Coronary artery (tissue), 2 donors: ENCODE data around the gene RPL13A.
A peak's percentile ranks its signal among the peaks of the same experiment; 100 is the strongest.

Source experiments
- DNase-seq: peaks from one replicate; pipeline ENCODE4 v3.0.0-alpha.2; 2017; ENCODE audit warnings: low spot score
- H3K27ac ChIP-seq, 2 donors: fragments of 200-600 bp; sonication (generic); one replicate each; pipeline ENCODE4 v1.5.1; 2016 to 2019
- H3K4me3 ChIP-seq: fragments of 200-600 bp; sonication (generic); 2 replicates; pipeline ENCODE4 v1.5.1; 2016; ENCODE audit warnings: mild to moderate bottlenecking, moderate library complexity
- TF ChIP-seq, protein P1 (sequence below): fragments of 200-600 bp; sonication (generic); IDR thresholded peaks from one replicate; pipeline ENCODE4 v1.5.1; 2019; ENCODE audit warnings: antibody characterized with exemption

The RPL13A gene

DNA sequence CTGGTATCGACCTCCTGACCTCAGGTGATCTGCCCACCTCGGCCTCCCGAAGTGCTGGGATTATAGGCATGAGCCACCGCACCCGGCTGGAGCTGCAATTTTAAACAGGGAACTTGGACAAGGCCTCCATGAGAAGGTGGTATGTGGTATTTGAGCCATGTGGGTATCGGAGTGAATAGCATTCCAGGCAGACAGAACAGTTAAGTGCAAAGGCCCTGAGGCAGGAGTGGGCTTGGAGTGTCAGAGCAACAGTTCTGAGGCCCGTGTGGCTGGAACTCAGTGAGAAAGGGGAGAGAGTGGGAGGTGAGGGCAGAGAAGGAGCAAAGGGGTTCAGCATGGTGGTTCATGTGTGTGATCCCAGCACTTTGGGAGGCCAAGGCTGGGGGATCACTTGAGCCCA lies 43.3 kb downstream of the RPL13A start:
- TF ChIP-seq, protein P1, sequence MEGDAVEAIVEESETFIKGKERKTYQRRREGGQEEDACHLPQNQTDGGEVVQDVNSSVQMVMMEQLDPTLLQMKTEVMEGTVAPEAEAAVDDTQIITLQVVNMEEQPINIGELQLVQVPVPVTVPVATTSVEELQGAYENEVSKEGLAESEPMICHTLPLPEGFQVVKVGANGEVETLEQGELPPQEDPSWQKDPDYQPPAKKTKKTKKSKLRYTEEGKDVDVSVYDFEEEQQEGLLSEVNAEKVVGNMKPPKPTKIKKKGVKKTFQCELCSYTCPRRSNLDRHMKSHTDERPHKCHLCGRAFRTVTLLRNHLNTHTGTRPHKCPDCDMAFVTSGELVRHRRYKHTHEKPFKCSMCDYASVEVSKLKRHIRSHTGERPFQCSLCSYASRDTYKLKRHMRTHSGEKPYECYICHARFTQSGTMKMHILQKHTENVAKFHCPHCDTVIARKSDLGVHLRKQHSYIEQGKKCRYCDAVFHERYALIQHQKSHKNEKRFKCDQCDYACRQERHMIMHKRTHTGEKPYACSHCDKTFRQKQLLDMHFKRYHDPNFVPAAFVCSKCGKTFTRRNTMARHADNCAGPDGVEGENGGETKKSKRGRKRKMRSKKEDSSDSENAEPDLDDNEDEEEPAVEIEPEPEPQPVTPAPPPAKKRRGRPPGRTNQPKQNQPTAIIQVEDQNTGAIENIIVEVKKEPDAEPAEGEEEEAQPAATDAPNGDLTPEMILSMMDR, result no peak
- Histone ChIP-seq H3K27ac (no peak overlapping the region), H3K4me3 (no peak overlapping the region)
- DNase-seq, result no peak

DNA sequence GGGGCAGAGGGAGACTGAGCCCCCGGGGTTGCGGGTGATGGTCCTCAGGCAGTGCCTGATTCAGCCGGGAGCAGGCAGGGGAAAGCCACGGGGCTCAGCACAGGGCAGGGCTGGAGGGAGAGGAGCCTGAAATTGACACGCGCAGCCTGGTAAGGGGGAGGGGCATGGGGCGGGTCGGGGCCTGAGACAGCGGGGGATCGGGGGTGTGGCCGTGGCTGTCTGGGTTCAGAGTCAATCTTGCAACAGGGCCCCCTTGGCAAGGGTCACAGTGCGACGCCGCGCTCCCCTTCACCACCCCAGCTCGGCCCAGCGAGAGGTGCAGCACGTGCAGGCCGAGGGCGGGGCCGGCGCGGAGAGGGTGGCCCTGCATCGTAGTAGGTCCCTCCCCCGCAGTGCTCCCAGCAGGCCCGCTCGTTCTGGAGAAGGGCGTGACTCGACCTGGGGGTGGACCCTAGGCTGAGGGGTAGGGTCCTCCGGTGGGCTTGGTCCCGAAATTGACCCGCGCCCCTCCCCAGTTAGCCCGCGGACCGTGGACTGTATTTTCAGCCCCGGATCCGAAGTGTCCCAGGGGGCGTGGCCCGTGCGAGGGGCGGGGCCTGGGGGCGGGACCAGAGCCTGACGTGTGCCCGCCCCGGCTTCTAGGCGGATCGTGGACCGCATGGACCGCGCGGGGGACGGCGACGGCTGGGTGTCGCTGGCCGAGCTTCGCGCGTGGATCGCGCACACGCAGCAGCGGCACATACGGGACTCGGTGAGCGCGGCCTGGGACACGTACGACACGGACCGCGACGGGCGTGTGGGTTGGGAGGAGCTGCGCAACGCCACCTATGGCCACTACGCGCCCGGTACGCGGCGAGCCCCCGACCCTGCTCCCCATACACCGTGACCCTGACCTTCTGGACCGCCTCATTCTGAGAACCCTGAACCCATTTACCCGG lies 46.4 kb downstream of the RPL13A start:
- H3K27ac ChIP-seq, result peak overlapping the region; percentile 3 to 12
- TF ChIP-seq, protein P1, result no peak
- DNase-seq, result no peak
- H3K4me3 ChIP-seq, result peak overlapping the region; percentile 74

DNA sequence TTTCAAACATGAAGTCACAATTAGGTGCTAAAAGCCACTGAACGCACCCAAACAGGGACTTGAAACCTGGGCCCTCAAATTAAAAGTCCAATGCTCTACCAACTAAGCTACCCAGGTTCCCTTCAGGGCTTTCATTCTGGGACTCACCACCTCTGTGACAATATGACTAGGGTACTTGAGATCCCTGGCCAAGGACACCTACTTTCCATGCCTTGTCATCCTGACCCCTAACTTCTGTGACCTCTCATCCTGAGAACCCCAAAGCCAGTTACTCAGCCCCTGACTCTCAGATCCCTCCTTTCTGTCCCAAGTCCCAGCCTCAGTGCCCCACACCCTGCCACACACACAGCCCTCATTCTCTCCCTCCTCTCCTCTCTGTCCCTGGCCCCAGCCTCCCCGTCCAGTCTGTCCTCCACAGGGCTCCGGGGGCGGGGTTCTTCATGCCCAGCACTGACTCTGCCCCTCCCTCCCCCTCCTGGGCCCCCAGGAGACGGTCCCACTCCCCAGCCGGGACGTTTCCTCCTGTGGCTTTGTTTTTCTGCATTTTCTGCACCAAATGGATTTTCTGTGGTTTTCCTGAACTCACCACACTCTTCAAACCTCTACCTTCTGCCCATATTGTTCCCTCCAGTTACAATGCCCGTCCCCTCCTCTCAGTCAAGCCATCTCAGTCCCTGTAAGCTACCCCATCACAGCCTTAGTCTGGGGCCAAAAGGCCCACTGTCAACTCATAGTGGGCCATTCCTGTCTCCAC lies 47.4 kb downstream of the RPL13A start:
- Histone ChIP-seq H3K27ac (no peak overlapping the region), H3K4me3 (no peak overlapping the region)
- TF ChIP-seq, protein P1, result no peak
- no peak for DNase-seq

DNA sequence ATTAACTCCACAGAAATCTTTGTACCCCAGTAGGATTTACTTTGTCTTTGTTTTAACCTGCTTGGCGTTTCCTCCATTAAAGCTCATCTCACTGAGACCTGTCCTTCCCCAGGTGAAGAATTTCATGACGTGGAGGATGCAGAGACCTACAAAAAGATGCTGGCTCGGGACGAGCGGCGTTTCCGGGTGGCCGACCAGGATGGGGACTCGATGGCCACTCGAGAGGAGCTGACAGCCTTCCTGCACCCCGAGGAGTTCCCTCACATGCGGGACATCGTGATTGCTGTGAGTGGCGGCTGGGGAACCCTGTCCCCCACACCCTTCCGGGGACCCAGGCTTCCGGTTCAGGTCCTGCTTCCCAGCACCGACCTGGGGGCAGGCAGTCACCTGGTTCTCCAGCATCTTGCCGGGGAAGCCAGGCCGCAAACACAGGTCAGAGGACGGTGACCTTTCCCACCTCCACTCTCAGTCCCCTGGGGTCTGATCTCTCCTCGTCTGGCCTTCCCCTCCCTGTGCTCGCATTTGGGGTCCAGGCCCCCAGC lies 49.6 kb downstream of the RPL13A start:
- no peak overlapping the region for H3K4me3 ChIP-seq
- DNase-seq, result no peak
- TF ChIP-seq, protein P1, result no peak
- no peak overlapping the region for H3K27ac ChIP-seq

DNA sequence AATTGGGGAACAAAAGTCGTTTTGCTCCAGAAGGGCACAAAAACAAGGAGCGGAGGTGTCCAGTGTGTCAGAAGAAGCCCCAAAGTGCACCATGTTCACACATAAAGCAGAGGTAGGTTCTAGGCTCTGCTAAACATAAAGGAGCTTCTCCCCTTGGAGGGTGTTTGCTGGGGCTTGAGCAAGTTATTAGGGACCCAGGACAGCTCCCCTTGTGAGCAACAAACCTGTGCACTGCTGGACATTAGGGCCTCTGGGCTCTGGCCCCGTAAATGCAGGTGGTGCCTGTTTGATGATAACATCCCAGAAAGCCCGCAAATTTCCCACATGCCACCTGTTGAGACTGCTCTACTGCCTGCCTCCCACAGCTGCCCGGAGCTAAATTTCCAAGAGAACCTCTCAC lies 51.2 kb downstream of the RPL13A start:
- no peak for DNase-seq
- TF ChIP-seq, protein P1, result no peak
- Histone ChIP-seq H3K4me3 (no peak overlapping the region), H3K27ac (no peak overlapping the region)

DNA sequence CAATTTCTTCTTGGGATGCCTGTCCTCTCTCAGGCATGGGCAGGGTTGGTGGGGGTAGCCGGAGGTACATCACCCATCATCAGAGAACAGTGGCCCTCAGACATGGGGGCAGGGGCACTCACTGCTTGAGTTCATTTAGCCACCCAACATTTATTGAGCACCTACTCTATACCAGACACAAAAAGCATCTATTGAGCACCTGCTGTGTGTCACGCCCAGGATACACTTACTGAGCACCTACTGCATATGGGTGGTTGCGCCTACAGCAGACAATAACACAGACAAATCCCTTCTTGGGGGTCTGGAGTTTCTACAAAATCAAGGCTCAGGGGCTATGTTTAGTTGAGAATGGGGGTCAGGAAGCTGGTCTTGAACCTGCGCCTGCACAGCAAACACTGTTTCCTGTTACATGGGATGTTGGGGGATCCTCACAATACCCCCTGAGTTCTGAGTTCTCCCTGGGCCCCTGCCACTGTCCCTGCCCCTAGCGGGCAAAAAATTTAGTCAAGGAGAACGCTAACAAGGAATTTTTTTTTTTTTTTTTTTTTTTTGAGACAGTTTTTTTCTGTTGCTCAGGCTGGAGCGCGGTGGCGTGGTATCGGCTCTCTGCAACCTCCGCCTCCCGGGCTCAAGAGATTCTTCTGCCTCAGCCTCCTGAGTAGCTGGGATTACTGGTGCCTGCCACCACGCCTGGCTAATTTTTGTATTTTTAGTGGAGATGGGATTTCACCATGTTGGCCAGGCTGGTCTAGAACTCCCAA lies 52.0 kb downstream of the RPL13A start:
- H3K4me3 ChIP-seq, result no peak overlapping the region
- no peak for DNase-seq

More for the DNA sequence above, 52.0 kb downstream of the RPL13A start:
- TF ChIP-seq, protein P1, result no peak
- H3K27ac ChIP-seq, result no peak overlapping the region
